H1 (cell line): ENCODE data around the gene RBP4. TPM values are rescaled to one million over a fixed set of nuclear protein-coding genes. Genes with fewer than 3 reads are reported as not detected.

Experiments used
- CTCF ChIA-PET: fragments of 300-600 bp; sonication (Branson Sonifier 250); formaldehyde crosslinking; loops from one replicate; lab custom pipeline; 2021; ENCODE audit not compliant: partially characterized antibody; lab: Charles Lee
- POLR2A ChIA-PET: fragments of 300-600 bp; sonication (Branson Sonifier 250); formaldehyde crosslinking; loops from one replicate; lab custom pipeline; 2021; ENCODE audit warnings: inconsistent platforms; ENCODE audit not compliant: partially characterized antibody; lab: Charles Lee
- DNase-seq, 2 experiments: peaks; one replicate each; pipeline versions ENCODE4 v3.0.0 to v3.0.0-alpha.2; 2010 to 2022; ENCODE audit warnings: low spot score in 2 of 2, low read depth in 1 of 2, mixed read lengths in 1 of 2
- FAIRE-seq: peaks from 2 replicates; lab custom pipeline; 2011; peaks lifted over from hg19 to GRCh38; lab: Jason Lieb, UNC
- H2AFZ ChIP-seq: 2 replicates; pipeline ENCODE4 v1.8.1; 2012; ENCODE audit warnings: low read length, inconsistent platforms
- H2AK5ac ChIP-seq: 2 replicates; pipeline ENCODE4 v1.6.1; 2013; ENCODE audit warnings: low read depth, low read length
- H2BK120ac ChIP-seq: replicated peaks from 2 replicates; pipeline ENCODE3; 2013; ENCODE audit warnings: low read depth, low read length, inconsistent platforms
- H2BK12ac ChIP-seq: 2 replicates; pipeline ENCODE4 v1.6.1; 2013; ENCODE audit warnings: low read depth, low read length
- H2BK15ac ChIP-seq: 2 replicates; pipeline ENCODE4 v1.6.1; 2013; ENCODE audit warnings: low read length
- H2BK20ac ChIP-seq: 2 replicates; pipeline ENCODE4 v1.6.1; 2013; ENCODE audit warnings: low read length
- H2BK5ac ChIP-seq: 2 replicates; pipeline ENCODE4 v1.6.1; 2013; ENCODE audit warnings: low read depth, low read length
- H3K14ac ChIP-seq: 2 replicates; pipeline ENCODE4 v1.6.1; 2013; ENCODE audit warnings: inconsistent platforms; ENCODE audit not compliant: insufficient read length
- H3K18ac ChIP-seq: 2 replicates; pipeline ENCODE4 v1.6.1; 2013; ENCODE audit warnings: low read length; ENCODE audit errors: extremely low read depth
- H3K23ac ChIP-seq: 2 replicates; pipeline ENCODE4 v1.6.1; 2013; ENCODE audit warnings: inconsistent platforms; ENCODE audit not compliant: insufficient read length
- H3K23me2 ChIP-seq: 2 replicates; pipeline ENCODE4 v1.6.1; 2013; ENCODE audit warnings: low read depth, low read length
- H3K27ac ChIP-seq: 2 replicates; pipeline ENCODE4 v1.6.1; 2011; ENCODE audit warnings: low read depth, low read length, inconsistent platforms
- H3K27me3 ChIP-seq, 4 experiments: replicated peaks in 1 of 4; 1 replicate in 1 of 4; 2 replicates in 3 of 4; pipeline versions ENCODE4 v1.6.1 to v1.8.1; 2011 to 2013; ENCODE audit warnings: low read length in 3 of 4, mild to moderate bottlenecking in 3 of 4, inconsistent platforms in 2 of 4, mixed read lengths in 2 of 4, moderate library complexity in 1 of 4; ENCODE audit not compliant: control insufficient read depth in 3 of 4, insufficient read depth in 3 of 4; ENCODE audit errors: extremely low read depth in 1 of 4
- H3K36me3 ChIP-seq, 4 experiments: 2 replicates each; pipeline versions ENCODE4 v1.6.1 to v1.8.1; 2011 to 2013; ENCODE audit warnings: mild to moderate bottlenecking in 4 of 4, low read length in 3 of 4, moderate library complexity in 2 of 4, control low read depth in 1 of 4, inconsistent platforms in 1 of 4; ENCODE audit not compliant: insufficient read depth in 4 of 4, control insufficient read depth in 2 of 4
- H3K4ac ChIP-seq: replicated peaks from 2 replicates; pipeline ENCODE3; 2013; ENCODE audit warnings: low read length, low read depth, mixed read lengths, inconsistent platforms; ENCODE audit not compliant: insufficient read length
- H3K4me1 ChIP-seq, 4 experiments: replicated peaks in 1 of 4; 1 replicate in 1 of 4; 2 replicates in 3 of 4; pipeline versions ENCODE4 v1.6.1 to v1.8.1; 2011 to 2013; ENCODE audit warnings: low read length in 3 of 4, inconsistent platforms in 2 of 4, mixed read lengths in 1 of 4; ENCODE audit not compliant: insufficient read depth in 4 of 4, control insufficient read depth in 3 of 4
- H3K4me2 ChIP-seq, 2 experiments: 2 replicates each; pipeline versions ENCODE4 v1.6.1 to v1.8.1; 2011 to 2013; ENCODE audit warnings: low read depth in 2 of 2, low read length in 2 of 2, control low read depth in 1 of 2, inconsistent platforms in 1 of 2, mild to moderate bottlenecking in 1 of 2; ENCODE audit not compliant: insufficient read depth in 1 of 2
- H3K4me3 ChIP-seq, 4 experiments: fragments of 200-600, 300-600 bp in 1 of 4; sonication (generic), shearing (Covaris generic), sonication (Bioruptor Twin) in 1 of 4; 2 replicates each; pipeline versions ENCODE4 v1.5.1 to v1.8.1; 2011 to 2016; ENCODE audit warnings: low read length in 4 of 4, low read depth in 3 of 4, control low read depth in 2 of 4, inconsistent platforms in 2 of 4, mild to moderate bottlenecking in 2 of 4, mixed read lengths in 1 of 4, moderate library complexity in 1 of 4; ENCODE audit not compliant: insufficient read depth in 2 of 4; ENCODE audit errors: extremely low read depth in 1 of 4
- H3K56ac ChIP-seq: replicated peaks from 2 replicates; pipeline ENCODE3; 2013; ENCODE audit warnings: low read depth, mild to moderate bottlenecking, mixed read lengths, low read length, inconsistent platforms; ENCODE audit not compliant: insufficient read length
- H3K79me1 ChIP-seq: 2 replicates; pipeline ENCODE4 v1.6.1; 2013; ENCODE audit warnings: low read depth, low read length, control low read depth
- H3K79me2 ChIP-seq, 2 experiments: 2 replicates each; pipeline versions ENCODE4 v1.6.1 to v1.8.1; 2012 to 2013; ENCODE audit warnings: low read length in 2 of 2, mild to moderate bottlenecking in 2 of 2, inconsistent platforms in 1 of 2; ENCODE audit not compliant: insufficient read depth in 2 of 2, control insufficient read depth in 1 of 2
- H3K9ac ChIP-seq, 4 experiments: replicated peaks in 1 of 4; 1 replicate in 1 of 4; 2 replicates in 3 of 4; pipeline versions ENCODE4 v1.6.1 to v1.8.1; 2011 to 2013; ENCODE audit warnings: low read depth in 3 of 4, low read length in 3 of 4, control low read depth in 2 of 4, mild to moderate bottlenecking in 2 of 4, moderate library complexity in 2 of 4, inconsistent platforms in 1 of 4; ENCODE audit errors: extremely low read depth in 1 of 4
- H3K9me3 ChIP-seq, 2 experiments: 2 replicates each; pipeline versions ENCODE4 v1.6.1 to v1.8.1; 2012 to 2013; ENCODE audit warnings: mild to moderate bottlenecking in 2 of 2, moderate library complexity in 2 of 2, control low read depth in 1 of 2, inconsistent platforms in 1 of 2, low read depth in 1 of 2, low read length in 1 of 2, mixed read lengths in 1 of 2; ENCODE audit not compliant: insufficient read depth in 2 of 2
- H4K20me1 ChIP-seq, 2 experiments: replicated peaks in 1 of 2; 2 replicates each; pipeline versions ENCODE3 to v1.8.1; 2011 to 2013; ENCODE audit warnings: inconsistent platforms in 2 of 2, low read length in 2 of 2, mild to moderate bottlenecking in 1 of 2; ENCODE audit not compliant: insufficient read depth in 2 of 2, control insufficient read depth in 1 of 2
- H4K5ac ChIP-seq: 2 replicates; pipeline ENCODE4 v1.6.1; 2013; ENCODE audit warnings: low read length, low read depth, mixed read lengths, inconsistent platforms; ENCODE audit not compliant: insufficient read length
- H4K8ac ChIP-seq: 2 replicates; pipeline ENCODE4 v1.8.0; 2013; ENCODE audit warnings: mild to moderate bottlenecking, moderate library complexity, low read length, inconsistent platforms; ENCODE audit not compliant: insufficient read depth; ENCODE audit errors: extremely low read depth
- H4K91ac ChIP-seq: replicated peaks from 2 replicates; pipeline ENCODE3; 2013; ENCODE audit warnings: low read length, mixed read lengths, inconsistent platforms; ENCODE audit not compliant: insufficient read length
- BRCA1 ChIP-seq: IDR thresholded peaks from 2 replicates; pipeline ENCODE4 v1.6.1; 2012; ENCODE audit warnings: low read depth, low read length, improper control_type of control experiment
- EZH2 ChIP-seq: fragments of 200-600 bp; sonication (generic); IDR thresholded peaks from 2 replicates; pipeline ENCODE4 v1.7.1; 2012; ENCODE audit warnings: low read depth, mild to moderate bottlenecking, moderate library complexity, low read length, inconsistent platforms; ENCODE audit not compliant: severe bottlenecking
- HDAC6 ChIP-seq: IDR thresholded peaks from one replicate; pipeline ENCODE4 v1.7.1; 2012; ENCODE audit warnings: low read depth, mild to moderate bottlenecking, inconsistent platforms, low read length, moderate library complexity
- JUN ChIP-seq: IDR thresholded peaks from 2 replicates; pipeline ENCODE4 v1.6.1; 2011; ENCODE audit warnings: low read depth, mild to moderate bottlenecking, improper control_type of control experiment, low read length
- PHF8 ChIP-seq: fragments of 200-600 bp; sonication (generic); conservative IDR thresholded peaks from 2 replicates; pipeline ENCODE4 v1.7.1; 2012; ENCODE audit warnings: low read depth, mild to moderate bottlenecking, inconsistent platforms, low read length, moderate library complexity
- RNF2 ChIP-seq: fragments of 200-900, 300-1000 bp; sonication (generic); IDR thresholded peaks from 2 replicates; pipeline ENCODE4 v1.7.1; 2016; ENCODE audit warnings: borderline replicate concordance, low read depth, mild to moderate bottlenecking, antibody characterized with exemption, low read length; ENCODE audit not compliant: poor library complexity, severe bottlenecking; ENCODE audit errors: missing control alignments
- RXRA ChIP-seq: IDR thresholded peaks from 2 replicates; pipeline ENCODE4 v1.6.1; 2011; ENCODE audit warnings: low read depth, mild to moderate bottlenecking, low read length, moderate library complexity; ENCODE audit not compliant: insufficient read depth
- SP2 ChIP-seq: IDR thresholded peaks from 2 replicates; pipeline ENCODE4 v1.6.1; 2012; ENCODE audit warnings: mild to moderate bottlenecking, low read length, inconsistent platforms
- SRF ChIP-seq: IDR thresholded peaks from 2 replicates; pipeline ENCODE4 v1.6.1; 2011; ENCODE audit warnings: mild to moderate bottlenecking, low read depth, low read length, moderate library complexity
- WGBS, 2 experiments: shearing (Covaris generic) in 1 of 2; methylation state at CpG; one replicate each; pipeline versions ENCODE4 v1.1.6 to v1.1.7; 2013 to 2015; ENCODE audit warnings: low lambda C conversion rate in 2 of 2, mixed read lengths in 2 of 2, inconsistent platforms in 1 of 2, low coverage in 1 of 2, missing lambda C conversion rate in 1 of 2; ENCODE audit not compliant: insufficient replicate concordance in 2 of 2, insufficient coverage in 1 of 2, insufficient read length in 1 of 2; ENCODE audit errors: extremely low coverage in 1 of 2, missing lambda C conversion rate in 1 of 2; 5-methylcytosine and 5-hydroxymethylcytosine counted together
- polyA plus RNA-seq, 7 experiments: library from polyadenylated mRNA; depleted of rRNA in 3 of 7; stranded (reverse) in 5 of 7; unstranded in 2 of 7; fragments of >200 nt in 5 of 7; fragments of 200-250 nt in 2 of 7; gene quantifications; 1 replicate in 5 of 7; 2 replicates in 1 of 7; 4 replicates in 1 of 7; pipeline versions ENCODE4 v1.2.1 to v1.2.3, GENCODE V29; 2011 to 2013; ENCODE audit warnings: missing spikeins in 2 of 7, mixed read lengths in 2 of 7
- total RNA-seq: library from RNA; stranded (reverse); fragmentation: NEBNext Ultra II Directional; extraction: Animal tissue kit (Norgen Biotek cat#: 25700); gene quantifications from 2 replicates; pipeline ENCODE4 v1.2.1, GENCODE V29; 2021
- TF ChIP-seq, protein P1 (sequence below): IDR thresholded peaks from 2 replicates; pipeline ENCODE4 v1.6.1; 2012; ENCODE audit warnings: inconsistent platforms

Gene RBP4
- total and polyA plus RNA-seq, 2 of the 8 experiments (the other 6 are each of a cell fraction or from before 2014, with no cell fraction given): 0.42 to 0.97 TPM

DNA sequence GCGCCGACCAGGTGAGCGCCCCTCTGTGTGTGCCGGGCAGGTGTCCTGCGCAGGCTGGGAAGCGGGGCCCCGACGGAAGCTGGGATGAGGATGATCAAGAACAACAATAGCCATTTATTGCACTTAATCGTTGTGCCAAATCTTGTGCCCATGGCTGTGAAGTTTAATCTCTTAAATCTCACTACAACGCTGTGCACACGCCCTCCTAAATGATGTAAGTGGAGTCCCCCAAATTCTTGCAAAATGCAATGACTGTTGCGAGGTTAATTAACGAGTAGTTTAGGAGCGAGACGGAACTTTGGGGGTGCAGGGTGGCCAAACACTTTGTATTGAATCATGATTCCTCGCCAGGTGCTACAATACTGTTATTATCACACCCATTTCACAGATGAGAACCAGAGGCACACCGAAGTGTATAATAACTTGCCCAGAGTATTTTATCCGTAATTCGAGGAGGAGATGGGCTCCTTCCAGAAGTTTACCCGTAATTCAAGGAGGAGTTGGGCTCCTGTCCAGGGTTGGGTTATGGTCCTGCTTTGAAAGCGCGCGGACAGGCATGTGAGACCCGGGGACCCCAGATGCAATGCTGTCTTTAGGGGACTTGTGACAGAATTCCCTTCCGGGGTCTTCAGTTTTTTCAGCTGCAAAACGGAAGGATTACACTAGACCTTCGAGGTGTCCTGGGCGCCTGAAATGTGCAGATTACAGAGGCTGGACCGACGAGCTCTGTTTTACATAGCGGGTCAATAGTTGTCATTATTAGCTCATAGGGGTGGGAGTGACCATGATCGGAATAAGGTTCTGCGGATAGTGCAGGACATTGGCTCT lies 33.5 kb downstream of the RBP4 start:
- H3K4me2 ChIP-seq: peak overlapping the region; percentile 91 to 99
- H2AFZ ChIP-seq: no peak overlapping the region
- H4K91ac ChIP-seq: no peak overlapping the region
- ChIA-PET CTCF (interaction anchor here (0.8 to 1.6 kb wide), 5 partner anchors 10 to 181 kb away, joined by 3 to 13 read pairs (median 3); no protein-coding TSS in a partner anchor), POLR2A (interaction anchor here (0.8 to 1.3 kb wide), 2 partner anchors 13 to 135 kb away, joined by 3 read pairs; partner anchors contain the start of gene FRA10AC1)
- no peak overlapping the region for H4K5ac ChIP-seq
- FAIRE-seq (no peak), DNase-seq (no peak)
- peak overlapping the region; percentile 42 to 65 (median 62) for H3K4me3 ChIP-seq
- H3K79me1 ChIP-seq: no peaks in the 10 kb centered on the region
- H3K79me2 ChIP-seq: no peaks in the 10 kb centered on the region
- no peak overlapping the region for H3K18ac ChIP-seq
- 28% methylated on average over 30 of the region's 33 CpGs; no CpG with 5 or more reads in 1 of the 2 experiments for WGBS, 2 experiments
- no peaks in the 10 kb centered on the region for H3K9me3 ChIP-seq
- H3K4me1 ChIP-seq: peaks cover 3 to 9% (median 7%) of the 10 kb centered on the region in 4 experiments
- H2BK12ac ChIP-seq: no peak overlapping the region
- no peak overlapping the region for H2BK5ac ChIP-seq
- 0 out of 2 replicates have a peak overlapping the region, but pooled peaks have one; percentile 47 for H4K8ac ChIP-seq
- H3K27ac ChIP-seq: no peak overlapping the region
- peaks cover 34 to 74% (median 66%) of the 10 kb centered on the region in 4 experiments for H3K27me3 ChIP-seq
- no peaks in the 10 kb centered on the region; a peak in 1 of 8 replicates for H3K36me3 ChIP-seq
- H3K14ac ChIP-seq: no peak overlapping the region
- H2BK15ac ChIP-seq: no peak overlapping the region
- no peak overlapping the region for H2AK5ac ChIP-seq
- H2BK20ac ChIP-seq: no peak overlapping the region
- H4K20me1 ChIP-seq: peaks cover 0 to 2% of the 10 kb centered on the region in 2 experiments
- peaks cover 4% of the 10 kb centered on the region; the same call in 1 of the 2 replicates for H3K23me2 ChIP-seq
- no peak overlapping the region for H3K9ac ChIP-seq
- no peak overlapping the region for H3K23ac ChIP-seq
- no peak overlapping the region for H3K56ac ChIP-seq
- no peak overlapping the region for H3K4ac ChIP-seq
- no peak overlapping the region for H2BK120ac ChIP-seq
- TF ChIP-seq HDAC6: no peak
- TF ChIP-seq EZH2: peak; percentile 93
- no peak for TF ChIP-seq JUN
- TF ChIP-seq RXRA: no peak
- no peak for TF ChIP-seq BRCA1
- no peak for TF ChIP-seq SRF
- no peak for TF ChIP-seq SP2
- peak; percentile 67 for TF ChIP-seq RNF2
- TF ChIP-seq PHF8: no peak
- TF ChIP-seq, protein P1, sequence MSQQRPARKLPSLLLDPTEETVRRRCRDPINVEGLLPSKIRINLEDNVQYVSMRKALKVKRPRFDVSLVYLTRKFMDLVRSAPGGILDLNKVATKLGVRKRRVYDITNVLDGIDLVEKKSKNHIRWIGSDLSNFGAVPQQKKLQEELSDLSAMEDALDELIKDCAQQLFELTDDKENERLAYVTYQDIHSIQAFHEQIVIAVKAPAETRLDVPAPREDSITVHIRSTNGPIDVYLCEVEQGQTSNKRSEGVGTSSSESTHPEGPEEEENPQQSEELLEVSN: no peak
